Peyer's patch (tissue), 4 donors: Measurements from ENCODE around the gene CELF2.
A peak's percentile ranks its signal among the peaks of the same experiment; 100 is the strongest.

Experiments
- POLR2A ChIP-seq, 2 donors: fragments of 450-650 bp; IDR thresholded peaks; one replicate each; pipeline ENCODE4 v1.5.1; 2017; ENCODE audit warnings: antibody characterized with exemption in 2 of 2, mild to moderate bottlenecking in 2 of 2, moderate library complexity in 2 of 2
- TF ChIP-seq, protein P1 (sequence below), 6 experiments: fragments of 450-650 bp in 4 of 6; fragments of 200-600 bp in 2 of 6; sonication (generic) in 1 of 6; IDR thresholded peaks; one replicate each; pipeline ENCODE4 v1.5.1; 2017 to 2019; ENCODE audit warnings: antibody characterized with exemption in 6 of 6, mild to moderate bottlenecking in 3 of 6, moderate library complexity in 1 of 6

DNA sequence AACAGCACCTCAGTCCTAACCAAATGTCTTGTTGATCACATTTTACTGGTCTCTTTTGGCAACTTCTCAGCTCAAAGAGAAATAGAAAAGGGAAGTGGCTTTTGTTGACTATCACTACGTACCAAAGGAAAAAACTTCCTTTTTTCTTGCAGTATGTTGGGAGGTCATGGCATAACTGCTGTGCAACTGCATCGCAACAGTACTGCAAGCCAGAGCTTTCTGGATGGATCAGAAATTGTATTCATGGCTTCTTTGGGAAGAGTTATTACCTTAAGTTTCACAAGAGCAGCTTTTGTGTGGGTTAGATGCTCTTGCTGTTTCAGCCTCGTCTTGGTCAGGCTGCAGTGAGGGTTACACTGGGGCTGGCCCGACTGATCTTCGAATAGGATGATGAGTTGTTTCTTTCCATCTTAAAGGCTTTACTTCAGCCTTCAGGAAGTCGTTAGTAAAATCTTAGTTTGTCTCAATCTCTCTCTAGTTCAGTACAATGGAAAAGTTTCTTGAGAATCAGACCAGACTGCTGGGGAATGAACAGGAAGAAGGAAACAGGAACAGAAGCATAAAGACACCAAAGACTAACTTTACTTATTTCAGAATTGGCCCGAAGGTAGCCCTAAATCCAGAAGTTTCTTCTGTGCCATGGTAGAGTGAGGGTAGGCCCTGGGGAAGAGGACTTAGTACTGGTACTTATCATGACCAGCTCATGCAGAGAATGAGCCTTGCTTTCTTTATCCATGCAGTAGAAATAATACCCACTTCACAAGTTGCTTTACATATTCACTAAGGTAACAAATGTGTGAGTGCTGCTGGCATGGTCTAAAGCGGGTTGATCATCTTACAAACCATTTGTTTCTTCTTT lies 153.6 kb downstream of the CELF2 start:
- peak in 1 of 2 donors; percentile 44 for TF ChIP-seq POLR2A (IDR thresholded peaks at IDR 0.05)
- TF ChIP-seq, protein P1, sequence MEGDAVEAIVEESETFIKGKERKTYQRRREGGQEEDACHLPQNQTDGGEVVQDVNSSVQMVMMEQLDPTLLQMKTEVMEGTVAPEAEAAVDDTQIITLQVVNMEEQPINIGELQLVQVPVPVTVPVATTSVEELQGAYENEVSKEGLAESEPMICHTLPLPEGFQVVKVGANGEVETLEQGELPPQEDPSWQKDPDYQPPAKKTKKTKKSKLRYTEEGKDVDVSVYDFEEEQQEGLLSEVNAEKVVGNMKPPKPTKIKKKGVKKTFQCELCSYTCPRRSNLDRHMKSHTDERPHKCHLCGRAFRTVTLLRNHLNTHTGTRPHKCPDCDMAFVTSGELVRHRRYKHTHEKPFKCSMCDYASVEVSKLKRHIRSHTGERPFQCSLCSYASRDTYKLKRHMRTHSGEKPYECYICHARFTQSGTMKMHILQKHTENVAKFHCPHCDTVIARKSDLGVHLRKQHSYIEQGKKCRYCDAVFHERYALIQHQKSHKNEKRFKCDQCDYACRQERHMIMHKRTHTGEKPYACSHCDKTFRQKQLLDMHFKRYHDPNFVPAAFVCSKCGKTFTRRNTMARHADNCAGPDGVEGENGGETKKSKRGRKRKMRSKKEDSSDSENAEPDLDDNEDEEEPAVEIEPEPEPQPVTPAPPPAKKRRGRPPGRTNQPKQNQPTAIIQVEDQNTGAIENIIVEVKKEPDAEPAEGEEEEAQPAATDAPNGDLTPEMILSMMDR (IDR thresholded peaks at IDR 0.05): no peak
